22Rv1 (cell line): Measurements from ENCODE around the gene UGP2.

Experiments
- ZFX ChIP-seq: fragments of 450-650 bp; IDR thresholded peaks from 2 replicates; pipeline ENCODE4 v1.6.1; 2017; ENCODE audit warnings: antibody characterized with exemption, borderline replicate concordance
- TF ChIP-seq, protein P1 (sequence below): fragments of 450-650 bp; IDR thresholded peaks from 2 replicates; pipeline ENCODE4 v1.5.1; 2017; ENCODE audit warnings: mild to moderate bottlenecking

DNA sequence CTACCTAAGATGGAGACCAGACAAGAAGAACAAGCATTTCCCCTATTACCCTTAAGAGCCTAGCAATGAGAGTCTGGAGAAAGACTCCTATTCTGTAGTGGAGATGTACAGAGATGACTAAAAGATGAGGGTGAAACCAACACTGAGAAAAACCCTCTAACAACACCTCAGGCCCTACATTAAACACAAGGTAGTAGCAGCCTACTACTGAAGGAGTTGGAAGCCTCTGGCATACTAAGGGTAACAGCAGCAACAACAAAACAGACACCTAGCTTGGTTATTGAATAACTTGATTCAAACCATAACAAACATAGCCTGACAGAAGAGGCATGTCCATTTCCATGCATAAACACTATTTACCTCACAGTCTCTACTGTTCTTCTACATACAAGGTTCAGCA is 60.5 kb downstream of the UGP2 start:
- TF ChIP-seq, protein P1, sequence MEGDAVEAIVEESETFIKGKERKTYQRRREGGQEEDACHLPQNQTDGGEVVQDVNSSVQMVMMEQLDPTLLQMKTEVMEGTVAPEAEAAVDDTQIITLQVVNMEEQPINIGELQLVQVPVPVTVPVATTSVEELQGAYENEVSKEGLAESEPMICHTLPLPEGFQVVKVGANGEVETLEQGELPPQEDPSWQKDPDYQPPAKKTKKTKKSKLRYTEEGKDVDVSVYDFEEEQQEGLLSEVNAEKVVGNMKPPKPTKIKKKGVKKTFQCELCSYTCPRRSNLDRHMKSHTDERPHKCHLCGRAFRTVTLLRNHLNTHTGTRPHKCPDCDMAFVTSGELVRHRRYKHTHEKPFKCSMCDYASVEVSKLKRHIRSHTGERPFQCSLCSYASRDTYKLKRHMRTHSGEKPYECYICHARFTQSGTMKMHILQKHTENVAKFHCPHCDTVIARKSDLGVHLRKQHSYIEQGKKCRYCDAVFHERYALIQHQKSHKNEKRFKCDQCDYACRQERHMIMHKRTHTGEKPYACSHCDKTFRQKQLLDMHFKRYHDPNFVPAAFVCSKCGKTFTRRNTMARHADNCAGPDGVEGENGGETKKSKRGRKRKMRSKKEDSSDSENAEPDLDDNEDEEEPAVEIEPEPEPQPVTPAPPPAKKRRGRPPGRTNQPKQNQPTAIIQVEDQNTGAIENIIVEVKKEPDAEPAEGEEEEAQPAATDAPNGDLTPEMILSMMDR = no peak
- TF ChIP-seq ZFX = no peak
